ENCODE measurements around the gene SEPTIN3.
A peak's percentile ranks its signal among the peaks of the same experiment; 100 is the strongest.

SEPTIN3 gene

DNA sequence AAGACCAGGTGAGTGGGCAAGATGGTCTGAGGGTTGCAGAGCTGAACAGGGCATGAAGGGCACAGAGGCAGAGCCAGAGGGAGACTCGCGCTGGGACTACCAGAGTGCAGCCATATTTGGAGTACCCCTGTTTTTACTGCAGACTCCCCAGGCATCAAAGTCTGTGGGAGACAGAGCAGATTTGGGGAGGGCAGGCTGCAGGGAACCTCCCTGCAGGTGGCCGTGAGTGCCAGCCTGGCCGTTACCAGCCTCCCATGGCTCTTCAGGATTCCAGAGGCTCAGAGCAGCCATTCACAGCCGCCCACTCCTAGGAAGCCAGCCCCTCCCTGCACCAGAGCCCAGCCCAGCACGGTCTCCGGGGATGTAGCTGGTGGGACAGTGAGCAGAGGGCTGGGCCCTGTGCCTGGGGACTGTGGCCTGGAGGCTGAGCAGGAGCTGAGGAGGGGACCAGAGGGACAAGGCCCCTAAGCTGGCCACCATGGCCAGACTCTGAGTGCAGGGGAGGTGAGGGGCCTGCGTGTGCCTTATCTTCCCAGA is at the start of gene SEPTIN3:
Gene SEPTIN3 (plus strand): TSS at position 334 of the 537 bp plus-strand sequence. CDS start 2,050 bp downstream, outside the sequence.
- no peak for DNase-seq

GRCh38 chr22:41920271-41920976 is 48.8 kb upstream of the SEPTIN3 start:
- no peak for DNase-seq

- no peak for DNase-seq
Measured at GRCh38 chr22:41922328-41922727, 46.9 kb upstream of the SEPTIN3 start.

GRCh38 chr22:41922940-41923594 is 46.2 kb upstream of the SEPTIN3 start:
- DNase-seq: no peak

GRCh38 chr22:41923595-41924276 is 45.5 kb upstream of the SEPTIN3 start:
- no peak for DNase-seq

GRCh38 chr22:41925783-41926460 is 43.3 kb upstream of the SEPTIN3 start:
- DNase-seq: peak; percentile 84

DNA sequence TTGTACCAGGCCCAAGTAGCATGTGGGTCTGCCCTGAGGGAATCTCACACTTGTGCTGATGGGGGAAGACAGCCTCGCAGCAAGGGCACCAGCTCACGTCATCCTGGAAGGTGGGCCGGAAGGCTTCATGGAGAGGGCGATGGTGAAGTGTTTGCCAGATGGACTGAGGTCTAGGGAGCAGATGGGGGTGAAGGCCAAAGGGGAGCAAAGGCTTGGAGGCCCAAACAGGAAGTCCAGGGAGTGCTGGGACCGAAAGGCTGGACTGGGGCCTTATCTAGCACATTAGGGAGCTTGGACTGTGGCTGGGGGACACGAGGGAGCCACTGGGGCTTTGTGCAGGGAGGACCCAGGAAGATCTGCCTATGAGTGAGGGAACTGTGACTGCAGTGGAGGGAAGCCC is 41.4 kb upstream of the SEPTIN3 start:
- no peak for DNase-seq

GRCh38 chr22:41928593-41929417 is 40.4 kb upstream of the SEPTIN3 start:
- DNase-seq: no peak

- no peak for DNase-seq
Measured at GRCh38 chr22:41929418-41929810, 39.8 kb upstream of the SEPTIN3 start.

DNA sequence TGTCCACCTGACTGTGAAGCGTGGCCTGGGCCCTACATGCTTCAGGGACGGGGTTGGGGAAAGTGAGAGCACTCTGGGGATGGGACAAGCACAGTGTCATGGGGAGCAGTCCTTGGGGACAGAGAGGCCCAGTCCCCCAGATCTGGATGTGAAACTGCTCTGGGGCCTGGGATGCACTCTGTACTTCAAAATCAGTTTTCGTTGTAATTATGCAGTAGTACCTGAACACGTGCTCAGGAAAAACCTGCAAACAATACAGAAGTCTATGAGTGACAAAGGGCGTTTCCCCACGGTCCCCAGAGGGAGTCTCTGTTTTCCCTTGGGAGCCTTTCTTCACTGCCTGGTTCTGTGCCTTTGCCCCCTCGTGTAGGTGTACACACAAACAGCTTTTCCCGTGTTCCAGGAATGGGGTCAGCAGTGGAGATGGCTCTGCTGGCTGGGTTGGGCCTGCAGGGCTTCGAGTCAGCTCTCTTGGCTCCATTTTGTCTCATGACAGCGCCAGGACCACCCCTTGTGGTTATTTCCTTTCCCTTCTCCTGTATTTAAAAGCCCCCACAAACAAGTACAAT is 37.5 kb upstream of the SEPTIN3 start:
- no peak for DNase-seq

DNA sequence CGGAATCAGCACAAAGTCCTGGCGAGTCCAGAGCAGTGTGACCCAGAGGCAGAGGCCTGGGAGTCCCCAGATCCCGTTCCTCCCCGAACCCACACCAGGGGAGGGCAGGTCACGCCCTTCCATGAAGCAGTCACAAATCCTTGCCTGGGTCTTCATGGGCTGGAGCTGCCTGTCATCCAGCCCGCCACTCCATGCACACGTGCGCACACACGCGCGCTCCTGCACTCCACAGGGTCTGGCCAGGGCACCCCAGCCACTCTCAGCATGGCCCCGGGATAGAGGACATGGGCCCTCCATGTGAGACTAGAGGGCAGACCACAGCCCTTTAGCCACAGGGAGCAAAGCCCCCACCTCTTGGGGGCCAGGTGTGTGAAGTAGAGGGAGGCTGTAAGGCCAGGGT is 36.9 kb upstream of the SEPTIN3 start:
- DNase-seq: no peak

GRCh38 chr22:41933411-41934177 is 35.6 kb upstream of the SEPTIN3 start:
- DNase-seq: no peak

DNA sequence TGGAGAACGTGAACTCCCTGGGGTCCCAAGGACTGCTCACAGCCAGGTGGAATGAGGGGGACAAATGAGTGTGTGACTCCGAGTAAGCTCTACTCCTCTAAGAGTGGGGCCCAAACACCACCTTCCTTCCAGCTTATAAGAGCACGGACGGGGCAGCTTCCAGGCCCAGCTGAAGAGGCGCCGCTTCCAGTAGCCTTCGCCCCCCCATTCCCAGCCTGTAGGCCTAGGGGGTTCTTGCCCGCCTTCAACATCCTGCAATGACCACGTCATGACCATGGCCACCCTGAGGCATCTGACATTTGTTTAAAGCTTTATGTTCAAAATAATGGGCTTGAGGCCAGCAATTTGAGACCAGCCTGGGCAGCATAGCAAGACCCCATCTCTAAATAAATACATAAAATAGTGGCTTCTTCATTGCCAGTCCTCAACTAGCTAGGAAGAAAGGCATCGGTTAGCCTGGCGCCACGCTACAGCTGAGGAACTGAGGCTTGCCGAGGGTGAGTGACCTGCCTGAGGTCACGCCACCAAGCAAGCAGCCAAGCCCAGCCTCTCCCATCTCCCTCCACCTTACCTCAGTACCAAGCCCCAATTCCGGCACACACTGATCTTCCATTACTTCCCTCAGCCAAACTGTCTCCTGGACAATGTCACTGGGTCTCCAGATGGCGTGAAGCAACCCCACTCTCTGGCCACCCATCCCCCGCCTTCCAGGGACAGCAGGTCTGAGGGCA is 34.8 kb upstream of the SEPTIN3 start:
- no peak for DNase-seq

GRCh38 chr22:41935015-41935351 is 34.3 kb upstream of the SEPTIN3 start:
- DNase-seq: no peak

- no peak for DNase-seq
Measured at GRCh38 chr22:41935509-41935908, 33.7 kb upstream of the SEPTIN3 start.

GRCh38 chr22:41936894-41937169 is 32.4 kb upstream of the SEPTIN3 start:
- no peak for DNase-seq

DNA sequence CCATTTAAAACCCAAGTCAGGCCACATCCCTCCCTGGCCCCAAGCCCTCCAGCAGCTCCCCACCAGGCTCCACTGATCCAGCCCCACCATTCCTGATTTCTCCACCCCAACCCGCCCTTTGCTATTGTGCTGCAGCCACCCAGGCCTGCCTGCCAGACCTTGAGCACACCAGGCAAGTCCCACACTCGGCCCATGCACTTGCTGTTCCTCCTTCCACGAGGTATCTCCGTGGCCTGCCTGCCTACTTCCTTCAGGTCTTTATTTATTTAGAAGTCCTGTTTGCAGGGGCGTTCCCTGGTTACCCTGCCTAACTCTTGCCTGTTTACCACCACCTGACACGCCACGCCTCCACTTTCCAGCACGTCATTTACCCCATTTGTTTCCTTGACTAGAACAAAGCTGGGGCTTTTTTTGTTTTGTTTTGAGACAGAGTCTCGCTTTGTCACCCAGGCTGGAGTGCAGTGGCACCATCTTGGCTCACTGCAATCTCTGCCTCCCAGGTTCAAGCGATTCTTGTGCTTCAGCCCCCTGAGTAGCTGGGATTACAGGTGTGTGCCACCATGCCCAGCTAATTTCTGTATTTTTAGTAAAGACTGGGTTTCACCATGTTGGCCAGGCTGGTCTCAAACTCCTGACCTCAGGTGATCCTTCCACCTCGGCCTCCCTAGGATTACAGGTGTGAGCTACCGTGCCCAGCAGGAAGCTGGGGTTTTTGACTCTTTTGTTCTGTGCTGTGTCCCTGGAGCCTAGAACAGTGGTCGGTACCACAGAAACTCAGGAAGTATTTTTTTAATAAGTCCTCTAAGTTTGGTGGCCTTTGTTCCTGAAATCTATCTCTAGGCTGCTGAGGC is 29.0 kb upstream of the SEPTIN3 start:
- DNase-seq: peak; percentile 96

DNA sequence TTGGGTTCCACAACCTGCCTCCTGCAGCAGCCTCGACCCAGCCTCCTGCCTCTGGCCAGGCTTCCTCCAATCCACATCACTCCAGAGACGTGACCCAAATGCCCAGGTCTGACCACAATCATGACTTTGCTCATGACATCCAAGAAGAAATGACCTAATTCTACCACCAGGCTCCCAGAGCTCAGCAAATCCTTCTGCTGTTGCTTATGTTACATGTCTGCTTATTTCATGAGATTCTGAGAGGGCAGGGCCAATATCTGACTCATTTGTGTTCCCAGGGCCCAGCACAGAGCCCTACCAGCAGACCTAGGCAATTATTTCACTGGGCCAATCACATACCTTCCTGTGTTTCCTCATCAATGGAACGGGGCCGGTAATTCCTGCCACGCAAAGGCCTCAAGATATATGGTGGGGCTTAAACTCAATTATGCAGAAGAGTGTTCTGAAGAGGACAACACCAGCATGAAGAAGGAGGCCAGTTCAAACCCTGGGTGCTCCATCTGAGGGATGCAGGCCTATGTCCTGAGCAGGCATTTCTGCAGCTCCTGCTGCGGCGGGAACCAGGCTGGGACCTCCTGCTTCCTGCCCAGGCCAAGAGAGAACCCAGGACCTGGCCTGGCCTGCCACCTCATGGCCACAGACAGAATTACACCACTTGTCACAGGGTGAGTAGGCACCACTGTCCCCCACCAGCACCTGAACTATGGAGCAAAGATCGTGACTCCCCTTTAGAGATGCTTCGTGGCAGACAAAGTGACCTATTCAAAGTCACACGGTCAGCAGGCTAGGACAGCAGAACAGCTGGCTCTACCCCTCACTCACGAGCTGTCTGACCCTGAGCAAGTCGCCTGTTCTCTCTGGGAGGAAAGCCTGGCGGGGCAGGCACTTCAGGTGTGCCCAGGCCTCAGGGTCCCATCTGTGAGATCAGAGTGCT is 28.1 kb upstream of the SEPTIN3 start:
- DNase-seq: peak; percentile 85
